Mucosa of rectum (tissue), 2 donors: Measurements from ENCODE around the gene HMGCS2.

Experiments used
- H3K27ac ChIP-seq, 2 donors: one replicate each; pipeline ENCODE4 v1.7.0; 2013; ENCODE audit warnings: inconsistent platforms in 2 of 2, low read depth in 2 of 2, low read length in 2 of 2
- H3K27me3 ChIP-seq, 2 donors: one replicate each; pipeline ENCODE4 v1.7.0; 2013; ENCODE audit warnings: low read length in 2 of 2; ENCODE audit not compliant: control insufficient read depth in 2 of 2, insufficient read depth in 2 of 2
- H3K36me3 ChIP-seq, 2 donors: one replicate each; pipeline ENCODE4 v1.7.0; 2013; ENCODE audit warnings: low read length in 2 of 2; ENCODE audit not compliant: control insufficient read depth in 2 of 2, insufficient read depth in 2 of 2
- H3K4me1 ChIP-seq, 2 donors: one replicate each; pipeline ENCODE4 v1.7.0; 2013; ENCODE audit warnings: low read length in 2 of 2, mild to moderate bottlenecking in 1 of 2; ENCODE audit not compliant: control insufficient read depth in 2 of 2, insufficient read depth in 2 of 2
- H3K4me3 ChIP-seq, 2 donors: one replicate each; pipeline ENCODE4 v1.7.0; 2013; ENCODE audit warnings: low read length in 2 of 2
- H3K9ac ChIP-seq, 2 donors: one replicate each; pipeline ENCODE4 v1.7.0; 2013; ENCODE audit warnings: low read length in 2 of 2, low read depth in 1 of 2, mild to moderate bottlenecking in 1 of 2
- H3K9me3 ChIP-seq, 2 donors: one replicate each; pipeline ENCODE4 v1.7.0; 2013; ENCODE audit warnings: low read length in 2 of 2; ENCODE audit not compliant: control insufficient read depth in 2 of 2
- donor health status: healthy.
- donor health status: Normal muscosa, but diverticular disease.

HMGCS2 gene

DNA sequence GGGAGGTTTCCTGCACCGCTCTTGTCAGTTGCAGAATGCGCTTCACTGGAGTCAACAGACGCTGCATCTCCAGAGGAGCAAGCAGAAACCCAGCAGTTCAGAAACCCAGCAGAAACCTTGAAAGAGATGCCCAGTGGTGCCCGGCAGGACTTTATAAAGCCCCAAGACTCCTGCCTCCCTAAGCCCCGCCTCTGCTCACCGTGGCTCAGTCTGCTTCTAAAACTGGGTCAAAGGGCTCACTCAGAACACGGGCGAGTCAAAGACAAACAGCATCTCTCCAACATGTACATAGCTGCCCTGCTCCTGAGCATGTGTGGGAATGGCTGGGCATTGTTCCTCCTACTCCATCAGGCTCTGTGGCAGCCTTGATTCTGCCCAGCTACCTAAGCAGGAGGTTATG lies at the start of gene HMGCS2:
Gene HMGCS2 (minus strand): TSS at position 128 of the 400 bp plus-strand sequence. CDS start 61 bp downstream, at position 67.
- H3K4me3 ChIP-seq = peak within 1 kb of the TSS; percentile 76 to 80
- H3K9me3 ChIP-seq = no peaks in the 10 kb centered on the region
- peaks cover 16 to 47% of the 10 kb centered on the region in 2 donors for H3K4me1 ChIP-seq
- H3K27ac ChIP-seq = peak within 1 kb of the TSS; percentile 81 to 90
- H3K9ac ChIP-seq = peak within 1 kb of the TSS; percentile 72 to 85
- peaks cover 6 to 7% of the 10 kb centered on the region in 2 donors for H3K36me3 ChIP-seq
- no peaks in the 10 kb centered on the region for H3K27me3 ChIP-seq

DNA sequence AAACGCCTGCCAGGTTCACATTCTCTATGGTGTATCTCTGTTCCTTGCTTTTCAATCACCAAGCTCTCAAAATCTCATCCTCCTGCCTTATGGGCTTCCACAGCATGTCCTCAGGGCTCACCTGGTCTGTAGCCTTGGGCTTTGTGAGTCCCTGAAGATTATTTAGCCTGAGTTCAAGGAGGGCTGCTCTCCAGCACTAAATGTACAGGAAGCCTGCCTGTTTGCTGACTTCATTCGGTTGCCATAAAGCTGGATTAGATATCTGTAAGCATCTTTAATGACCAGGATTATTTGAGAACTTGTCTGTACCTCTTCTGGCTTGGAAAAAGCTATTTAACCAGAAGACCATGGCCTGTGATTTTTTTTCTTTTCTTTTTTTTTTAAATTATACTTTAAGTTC lies 49.5 kb upstream of the HMGCS2 start:
- H3K27ac ChIP-seq = no peak overlapping the region
- no peak overlapping the region for H3K9ac ChIP-seq
- H3K27me3 ChIP-seq = no peaks in the 10 kb centered on the region
- H3K9me3 ChIP-seq = no peaks in the 10 kb centered on the region
- peaks cover 11 to 29% of the 10 kb centered on the region in 2 donors for H3K4me1 ChIP-seq
- no peak overlapping the region for H3K4me3 ChIP-seq
- H3K36me3 ChIP-seq = no peaks in the 10 kb centered on the region

DNA sequence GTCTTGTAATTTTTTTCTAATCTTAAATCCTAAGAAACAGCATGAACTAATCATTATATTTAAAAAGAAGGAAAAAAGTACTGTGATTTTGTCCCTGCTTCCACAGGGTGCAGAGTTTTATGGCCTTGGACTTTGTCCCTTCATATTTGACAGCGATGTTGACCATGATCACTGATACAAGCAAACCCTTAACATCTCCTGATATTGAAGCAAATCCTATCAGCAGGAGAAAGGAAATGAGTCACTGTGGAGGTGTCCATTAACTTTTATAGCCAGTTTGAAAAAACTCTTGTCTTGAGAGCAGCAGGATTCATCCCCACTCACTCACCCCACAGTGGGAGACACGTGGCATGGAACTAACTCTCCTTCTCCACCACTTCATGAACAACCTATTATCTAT lies 47.7 kb upstream of the HMGCS2 start:
- H3K4me3 ChIP-seq = peak overlapping the region in 1 of 2 donors; percentile 34
- peak overlapping the region; percentile 56 to 59 for H3K27ac ChIP-seq
- H3K36me3 ChIP-seq = no peaks in the 10 kb centered on the region
- no peaks in the 10 kb centered on the region for H3K27me3 ChIP-seq
- H3K4me1 ChIP-seq = peaks cover 11 to 35% of the 10 kb centered on the region in 2 donors
- H3K9ac ChIP-seq = peak overlapping the region in 1 of 2 donors; percentile 21
- H3K9me3 ChIP-seq = no peaks in the 10 kb centered on the region

DNA sequence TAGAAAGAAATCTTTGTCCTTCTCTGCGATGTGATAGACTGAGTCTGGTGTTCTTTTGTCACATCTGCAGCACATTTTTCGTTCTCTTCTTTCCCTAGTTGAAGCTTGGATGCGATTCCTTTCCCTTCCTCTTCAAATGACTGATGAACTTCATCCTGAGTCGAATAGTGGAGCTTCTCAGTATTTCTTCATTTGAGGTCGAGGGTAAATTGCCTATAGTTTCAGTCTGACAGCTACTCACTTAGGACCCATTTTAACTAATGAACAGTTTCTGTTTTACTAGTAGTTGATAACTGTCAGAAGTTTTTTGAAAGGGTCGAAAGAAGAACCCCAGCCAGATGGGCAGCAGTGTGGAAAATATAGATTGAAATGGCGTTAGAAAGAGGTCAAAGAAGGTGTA lies 47.2 kb upstream of the HMGCS2 start:
- peaks cover 13 to 39% of the 10 kb centered on the region in 2 donors for H3K4me1 ChIP-seq
- peak overlapping the region in 1 of 2 donors; percentile 23 for H3K4me3 ChIP-seq
- H3K27me3 ChIP-seq = no peaks in the 10 kb centered on the region

DNA sequence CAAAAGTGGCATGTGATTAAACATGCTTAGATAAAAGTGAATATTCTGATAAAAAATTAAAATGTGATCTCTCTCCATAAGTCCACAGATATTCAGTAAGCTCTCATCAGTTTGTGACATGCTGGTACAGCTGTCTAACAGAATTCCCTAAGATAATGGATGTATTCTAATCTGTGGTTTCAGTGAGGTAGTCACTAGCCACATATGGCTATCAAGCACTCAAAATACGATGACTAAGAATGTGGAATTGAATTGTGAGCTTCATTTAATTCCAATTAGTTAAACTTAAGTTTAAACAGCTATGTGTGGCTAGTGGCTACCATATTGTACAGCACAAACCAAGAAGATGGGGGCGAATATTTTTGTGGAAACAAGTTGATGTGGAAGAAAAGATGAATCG lies 46.7 kb upstream of the HMGCS2 start:
- Histone ChIP-seq H3K9ac (no peak overlapping the region), H3K4me3 (no peak overlapping the region), H3K4me1 (peaks cover 15 to 39% of the 10 kb centered on the region in 2 donors), H3K9me3 (no peaks in the 10 kb centered on the region), H3K36me3 (no peaks in the 10 kb centered on the region), H3K27me3 (no peaks in the 10 kb centered on the region), H3K27ac (peak overlapping the region; percentile 52 to 56)

More for the DNA sequence above, 47.2 kb upstream of the HMGCS2 start:
- H3K9ac ChIP-seq = peak overlapping the region in 1 of 2 donors; percentile 21
- peak overlapping the region; percentile 52 to 56 for H3K27ac ChIP-seq
- H3K36me3 ChIP-seq = no peaks in the 10 kb centered on the region
- H3K9me3 ChIP-seq = no peaks in the 10 kb centered on the region

DNA sequence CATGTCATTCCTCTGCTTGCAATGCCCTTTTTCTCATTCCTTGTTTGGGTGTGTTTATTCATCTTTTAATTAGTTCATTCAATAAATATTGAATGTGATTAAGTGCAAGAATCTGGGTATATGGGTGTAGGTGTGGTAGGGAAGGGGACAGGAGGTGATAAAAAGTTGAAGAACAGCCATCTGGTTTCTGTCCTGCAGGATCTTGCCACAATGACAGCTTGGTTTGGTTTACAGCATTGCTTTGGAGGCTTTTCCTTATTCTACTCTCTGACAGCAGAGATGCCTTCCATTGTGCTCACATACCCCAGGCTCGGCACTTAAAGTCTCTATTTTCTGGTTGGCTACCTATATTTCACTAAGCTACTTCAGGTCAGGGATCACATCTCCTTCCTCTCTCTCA lies 45.6 kb upstream of the HMGCS2 start:
- H3K9ac ChIP-seq = no peak overlapping the region
- H3K27me3 ChIP-seq = no peaks in the 10 kb centered on the region
- no peak overlapping the region for H3K27ac ChIP-seq
- H3K4me3 ChIP-seq = no peak overlapping the region
- no peaks in the 10 kb centered on the region for H3K9me3 ChIP-seq
- no peaks in the 10 kb centered on the region for H3K36me3 ChIP-seq
- H3K4me1 ChIP-seq = peaks cover 15 to 39% of the 10 kb centered on the region in 2 donors

DNA sequence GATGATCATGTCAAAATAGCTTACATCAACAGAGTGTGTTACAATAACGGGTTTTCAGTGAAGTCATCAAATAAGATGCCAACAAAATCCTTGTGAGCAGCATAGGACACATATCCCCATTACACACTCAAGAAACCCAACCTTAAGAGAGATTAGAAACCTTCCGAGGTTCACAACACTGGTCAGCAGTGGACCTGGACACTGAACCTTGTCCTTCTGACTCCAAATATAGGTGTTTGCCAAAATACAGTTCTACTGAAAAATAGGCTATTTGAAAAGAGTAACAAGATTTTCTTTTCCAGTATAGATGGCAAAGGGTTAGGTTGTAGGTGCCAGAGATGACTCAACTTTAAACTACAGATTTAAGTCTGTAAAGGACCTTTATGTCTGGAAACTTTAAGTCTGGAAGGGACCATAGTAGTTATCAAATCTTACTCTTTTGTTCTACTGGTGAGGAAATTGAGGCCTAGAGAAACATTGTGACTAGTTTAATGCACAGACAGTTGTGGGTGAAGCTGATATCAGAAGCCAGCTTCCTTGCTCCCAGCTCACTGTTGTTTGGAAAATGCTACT lies 43.4 kb upstream of the HMGCS2 start:
- Histone ChIP-seq H3K9ac (no peak overlapping the region), H3K4me1 (peaks cover 14 to 33% of the 10 kb centered on the region in 2 donors), H3K36me3 (no peaks in the 10 kb centered on the region), H3K9me3 (no peaks in the 10 kb centered on the region), H3K4me3 (no peak overlapping the region), H3K27ac (peak overlapping the region in 1 of 2 donors; percentile 39), H3K27me3 (no peaks in the 10 kb centered on the region)

DNA sequence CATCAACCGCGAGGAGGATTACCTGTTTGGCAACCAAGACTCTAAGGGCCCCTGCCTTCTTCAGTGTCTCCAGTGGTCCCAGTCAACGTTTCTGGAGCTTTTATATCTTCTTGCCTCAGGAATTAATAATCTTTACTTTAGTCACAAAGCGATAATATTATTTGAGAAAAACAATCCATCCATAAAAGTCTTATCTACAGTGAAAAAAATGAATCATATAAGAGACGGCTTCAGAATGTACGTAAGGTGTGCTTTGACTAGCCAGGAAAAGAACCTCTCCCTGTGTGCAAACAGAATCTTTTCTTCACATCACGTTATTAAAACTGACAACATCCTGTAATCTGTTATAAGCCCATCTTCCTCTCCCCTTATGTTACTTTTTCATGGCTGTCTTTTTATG lies 42.7 kb upstream of the HMGCS2 start, which contains the start of gene REG4:
Gene REG4 (minus strand): TSS at position 74 of the 400 bp plus-strand sequence. CDS start 2,691 bp downstream, outside the sequence.
- Histone ChIP-seq H3K27me3 (no peaks in the 10 kb centered on the region), H3K27ac (peak within 1 kb of the TSS in 1 of 2 donors; percentile 44), H3K4me3 (peak within 1 kb of the TSS in 1 of 2 donors; percentile 21), H3K9me3 (no peaks in the 10 kb centered on the region), H3K4me1 (peaks cover 13 to 27% of the 10 kb centered on the region in 2 donors), H3K36me3 (no peaks in the 10 kb centered on the region), H3K9ac (no peak within 1 kb of the TSS)

DNA sequence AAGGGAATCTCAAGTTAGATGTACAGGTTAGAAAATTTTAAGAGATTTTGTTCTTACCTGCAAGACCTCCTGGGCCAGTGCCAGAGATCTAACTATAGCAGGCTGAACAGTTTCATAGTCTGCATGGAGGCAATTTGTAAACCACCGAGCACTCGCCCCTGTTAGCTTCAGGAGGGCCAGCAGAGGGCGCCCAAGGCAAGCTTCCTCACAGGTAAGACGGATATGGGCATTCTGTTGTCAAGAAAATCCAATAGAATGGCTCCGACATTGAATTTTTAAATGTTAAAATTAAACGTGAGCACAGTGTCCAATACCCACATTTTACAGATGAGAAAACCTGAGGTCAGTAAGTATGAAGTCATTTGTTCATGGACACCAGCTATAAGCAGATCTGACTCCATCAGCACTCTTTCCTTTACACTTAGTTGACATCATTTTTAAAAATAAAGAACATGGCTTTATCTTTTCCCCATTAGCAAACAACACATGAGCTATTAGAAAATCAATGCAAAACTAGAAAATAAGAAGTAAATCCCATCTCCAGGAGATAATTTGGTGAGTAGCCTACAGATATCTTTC lies 40.4 kb upstream of the HMGCS2 start:
- H3K4me3 ChIP-seq = no peak overlapping the region
- H3K27me3 ChIP-seq = no peaks in the 10 kb centered on the region
- peaks cover 8 to 12% of the 10 kb centered on the region in 2 donors for H3K4me1 ChIP-seq
- H3K9ac ChIP-seq = no peak overlapping the region
- no peak overlapping the region for H3K27ac ChIP-seq
- no peaks in the 10 kb centered on the region for H3K9me3 ChIP-seq
- no peaks in the 10 kb centered on the region for H3K36me3 ChIP-seq

DNA sequence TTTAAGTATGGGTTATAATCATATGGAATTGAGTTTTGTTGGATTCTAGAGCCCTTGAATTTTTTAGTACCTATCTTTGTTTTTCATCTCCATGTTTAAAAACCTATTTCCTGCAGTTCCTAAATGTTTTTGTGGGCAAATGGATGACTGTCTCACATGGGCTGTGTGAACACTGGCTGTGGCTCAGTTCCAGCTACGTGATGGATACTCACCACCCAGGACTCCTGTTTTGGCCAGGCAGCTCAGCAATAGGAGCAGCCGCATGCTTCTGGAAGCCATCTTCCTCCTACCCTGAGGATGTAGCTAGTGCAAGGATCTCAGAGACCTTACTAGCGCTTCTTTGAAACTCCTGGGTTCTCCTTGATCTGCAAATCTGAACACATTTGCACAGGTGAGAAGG lies 39.8 kb upstream of the HMGCS2 start:
- Histone ChIP-seq H3K36me3 (no peaks in the 10 kb centered on the region), H3K9ac (no peak overlapping the region), H3K9me3 (no peaks in the 10 kb centered on the region), H3K27ac (no peak overlapping the region), H3K4me3 (no peak overlapping the region), H3K27me3 (no peaks in the 10 kb centered on the region), H3K4me1 (peaks cover 8 to 10% of the 10 kb centered on the region in 2 donors)
